HepG2 (cell line): ENCODE data around the gene C12orf43. TPM values are rescaled to one million over a fixed set of nuclear protein-coding genes. Genes with fewer than 3 reads are reported as not detected.

Source experiments
- ARID5B ChIP-seq: IDR thresholded peaks from 2 replicates; pipeline ENCODE4 v1.4.0; 2020; ENCODE audit warnings: mild to moderate bottlenecking, missing genetic modification reagents
- ATRX ChIP-seq: sonication (generic); formaldehyde crosslinking; IDR thresholded peaks from 2 replicates; pipeline ENCODE4 v1.4.0; 2020; ENCODE audit warnings: missing genetic modification reagents, borderline replicate concordance
- BORCS8-MEF2B ChIP-seq: sonication (generic); formaldehyde crosslinking; IDR thresholded peaks from 2 replicates; pipeline ENCODE4 v1.8.0; 2022; ENCODE audit warnings: mild to moderate bottlenecking, missing genetic modification reagents
- ETV5 ChIP-seq: IDR thresholded peaks from 2 replicates; pipeline ENCODE4 v1.6.1; 2018; ENCODE audit warnings: missing biosample characterization, missing genetic modification reagents, inconsistent platforms, borderline replicate concordance
- GFI1 ChIP-seq: sonication (generic); formaldehyde crosslinking; IDR thresholded peaks from 2 replicates; pipeline ENCODE4 v1.5.0; 2020; ENCODE audit warnings: missing genetic modification reagents, mild to moderate bottlenecking, borderline replicate concordance
- GRHL1 ChIP-seq: sonication (generic); formaldehyde crosslinking; conservative IDR thresholded peaks from 2 replicates; pipeline ENCODE4 v1.8.0; 2022; ENCODE audit warnings: missing genetic modification reagents
- IRF2 ChIP-seq: IDR thresholded peaks from 2 replicates; pipeline ENCODE4 v1.6.1; 2018; ENCODE audit warnings: missing genetic modification reagents, missing compliant biosample characterization
- MTA1 ChIP-seq: sonication (generic); formaldehyde crosslinking; IDR thresholded peaks from 2 replicates; pipeline ENCODE4 v1.4.0; 2020; ENCODE audit warnings: missing genetic modification reagents, mild to moderate bottlenecking, borderline replicate concordance
- MYPOP ChIP-seq: sonication (generic); formaldehyde crosslinking; IDR thresholded peaks from 2 replicates; pipeline ENCODE4 v1.8.1; 2023; ENCODE audit warnings: mild to moderate bottlenecking, moderate library complexity, missing genetic modification reagents
- PAWR ChIP-seq: sonication (generic); formaldehyde crosslinking; IDR thresholded peaks from 2 replicates; pipeline ENCODE4 v1.4.0; 2020; ENCODE audit warnings: missing genetic modification reagents, mild to moderate bottlenecking, borderline replicate concordance
- RARG ChIP-seq: sonication (generic); formaldehyde crosslinking; IDR thresholded peaks from 2 replicates; pipeline ENCODE4 v1.4.0; 2020; ENCODE audit warnings: low read depth, mild to moderate bottlenecking, missing genetic modification reagents
- RXRA ChIP-seq: sonication (generic); formaldehyde crosslinking; IDR thresholded peaks from 2 replicates; pipeline ENCODE4 v1.5.1; 2020; ENCODE audit warnings: missing genetic modification reagents
- SKI ChIP-seq: fragments of 450-650 bp; IDR thresholded peaks from one replicate; pipeline ENCODE4 v1.6.1; 2018; ENCODE audit warnings: mild to moderate bottlenecking; ENCODE audit not compliant: partially characterized antibody
- SMAD1 ChIP-seq: sonication (generic); formaldehyde crosslinking; IDR thresholded peaks from 2 replicates; pipeline ENCODE4 v1.4.0; 2020; ENCODE audit warnings: missing genetic modification reagents, low read depth, mild to moderate bottlenecking, borderline replicate concordance
- U2AF1 ChIP-seq: fragments of 200-400 bp; formaldehyde crosslinking; optimal IDR thresholded peaks from 2 replicates; pipeline ENCODE3; 2017; ENCODE audit warnings: mild to moderate bottlenecking, low read depth, low read length
- U2AF2 ChIP-seq: fragments of 200-400 bp; formaldehyde crosslinking; IDR thresholded peaks from 2 replicates; pipeline ENCODE4 v1.6.1; 2017; ENCODE audit warnings: low read depth, mild to moderate bottlenecking, low read length
- ZFP36 ChIP-seq: fragments of 150-350 bp; IDR thresholded peaks from 2 replicates; pipeline ENCODE4 v1.6.1; 2018; ENCODE audit warnings: borderline replicate concordance, low read length, low read depth; ENCODE audit not compliant: partially characterized antibody
- ZNF350 ChIP-seq: sonication (generic); formaldehyde crosslinking; IDR thresholded peaks from 2 replicates; pipeline ENCODE4 v1.4.0; 2020; ENCODE audit warnings: mild to moderate bottlenecking, low read depth, missing genetic modification reagents, borderline replicate concordance
- ZNF691 ChIP-seq: sonication (generic); formaldehyde crosslinking; IDR thresholded peaks from 2 replicates; pipeline ENCODE4 v1.4.0; 2020; ENCODE audit warnings: missing genetic modification reagents, low read depth, mild to moderate bottlenecking, borderline replicate concordance
- ZNF703 ChIP-seq: sonication (generic); formaldehyde crosslinking; IDR thresholded peaks from 2 replicates; pipeline ENCODE4 v1.5.1; 2020; ENCODE audit warnings: missing genetic modification reagents, mild to moderate bottlenecking, moderate library complexity, borderline replicate concordance
- ZNF749 ChIP-seq: sonication (generic); formaldehyde crosslinking; IDR thresholded peaks from 2 replicates; pipeline ENCODE4 v1.8.0; 2022; ENCODE audit warnings: mild to moderate bottlenecking, missing genetic modification reagents, moderate library complexity, borderline replicate concordance
- polyA plus RNA-seq, 8 experiments: library from polyadenylated mRNA; depleted of rRNA in 3 of 8; stranded (reverse) in 7 of 8; unstranded in 1 of 8; fragments of >200 nt; fragmentation: Illumina TruSeq in 4 of 8; extraction: Trizol in 4 of 8; gene quantifications; 2 replicates each; pipeline versions ENCODE4 v1.2.1 to v1.2.3, GENCODE V29; 2011 to 2016; ENCODE audit warnings: low read depth in 4 of 8, missing spikeins in 1 of 8, mixed read lengths in 1 of 8; ENCODE audit not compliant: insufficient read depth in 1 of 8
- total RNA-seq, 5 experiments: library from RNA; depleted of rRNA; stranded (reverse); fragments of >200 nt; fragmentation: Illumina TruSeq; extraction: Trizol; gene quantifications; 2 replicates each; pipeline ENCODE4 v1.2.3, GENCODE V29; 2016; ENCODE audit warnings: low read depth in 1 of 5

C12orf43 gene
- total and polyA plus RNA-seq, 2 of the 13 experiments (the other 11 are each of a cell fraction or from before 2014, with no cell fraction given): 7.9 to 11.1 TPM

- TF ChIP-seq ZNF350: peak; percentile 45; the same call in 1 of the 2 replicates
- TF ChIP-seq MTA1 (CRISPR knock-in tag): no peak
- TF ChIP-seq PAWR (CRISPR knock-in tag): no peak
- no peak for TF ChIP-seq ATRX (CRISPR knock-in tag)
- TF ChIP-seq U2AF1: no peak
- no peak for TF ChIP-seq ZNF749 (CRISPR knock-in tag)
- peak; percentile 11 for TF ChIP-seq SKI
- TF ChIP-seq IRF2: no peak
- no peak for TF ChIP-seq ZFP36
- TF ChIP-seq BORCS8-MEF2B (CRISPR knock-in tag): no peak
- TF ChIP-seq ARID5B (CRISPR knock-in tag): peak; percentile 45; the same call in 1 of the 2 replicates
- 0 out of 2 replicates have a peak, but pooled peaks have one; percentile 19 for TF ChIP-seq MYPOP (CRISPR knock-in tag)
- TF ChIP-seq RARG (CRISPR knock-in tag): no peak
- peak; percentile 74; the same call in 1 of the 2 replicates for TF ChIP-seq GFI1 (CRISPR knock-in tag)
- no peak for TF ChIP-seq U2AF2
- no peak for TF ChIP-seq ZNF691 (CRISPR knock-in tag)
- no peak for TF ChIP-seq ZNF703 (CRISPR knock-in tag)
- 0 out of 2 replicates have a peak, but pooled peaks have one; percentile 78 for TF ChIP-seq SMAD1 (CRISPR knock-in tag)
- TF ChIP-seq GRHL1 (CRISPR knock-in tag): no peak
- TF ChIP-seq ETV5: no peak; the same call in 1 of the 2 replicates
- peak; percentile 66; the same call in 1 of the 2 replicates for TF ChIP-seq RXRA
Measured at GRCh38 chr12:121025442-121026226, 9.3 kb upstream of the C12orf43 start (continued).
